Mesenchymal stem cell (in vitro differentiated cells and primary cell): ENCODE data around the gene KDM8.
"Not testable (repeated sequence)": the region's sequence is repeated elsewhere in the genome, so short reads cannot be mapped to it uniquely, and the experiment has no call there.

Experiments
- DNase-seq: peaks from one replicate; pipeline ENCODE4 v3.0.0-alpha.2; 2013
- H2AFZ ChIP-seq: one replicate; pipeline ENCODE4 v1.6.1; 2013; ENCODE audit warnings: low read depth, mild to moderate bottlenecking, control low read depth, inconsistent platforms, low read length, moderate library complexity
- H2AK5ac ChIP-seq: 2 replicates; pipeline ENCODE4 v1.6.1; 2013; ENCODE audit warnings: low read length, moderate library complexity, mild to moderate bottlenecking, inconsistent platforms; ENCODE audit not compliant: severe bottlenecking
- H2BK120ac ChIP-seq: one replicate; pipeline ENCODE4 v1.6.1; 2013; ENCODE audit warnings: low read depth, mild to moderate bottlenecking, inconsistent platforms, low read length, moderate library complexity
- H2BK12ac ChIP-seq, 2 experiments: one replicate each; pipeline ENCODE4 v1.6.1; 2013; ENCODE audit warnings: inconsistent platforms in 2 of 2, low read length in 2 of 2, mild to moderate bottlenecking in 2 of 2, moderate library complexity in 2 of 2, control low read depth in 1 of 2
- H2BK15ac ChIP-seq: one replicate; pipeline ENCODE4 v1.6.1; 2013; ENCODE audit warnings: mild to moderate bottlenecking, low read depth, inconsistent platforms; ENCODE audit not compliant: poor library complexity, severe bottlenecking
- H2BK5ac ChIP-seq: 2 replicates; pipeline ENCODE4 v1.6.1; 2013; ENCODE audit warnings: low read depth, mild to moderate bottlenecking, low read length, control low read depth, inconsistent platforms; ENCODE audit not compliant: poor library complexity, severe bottlenecking
- H3K14ac ChIP-seq, 2 experiments: one replicate each; pipeline ENCODE4 v1.6.1; 2013; ENCODE audit warnings: inconsistent platforms in 2 of 2, low read length in 2 of 2, control low read depth in 1 of 2, mild to moderate bottlenecking in 1 of 2, moderate library complexity in 1 of 2
- H3K18ac ChIP-seq, 2 experiments: one replicate each; pipeline ENCODE4 v1.6.1; 2013; ENCODE audit warnings: inconsistent platforms in 2 of 2, low read length in 2 of 2, control low read depth in 1 of 2, low read depth in 1 of 2, mild to moderate bottlenecking in 1 of 2
- H3K23ac ChIP-seq, 2 experiments: one replicate each; pipeline ENCODE4 v1.6.1; 2013; ENCODE audit warnings: inconsistent platforms in 2 of 2, low read length in 2 of 2, mild to moderate bottlenecking in 2 of 2, moderate library complexity in 2 of 2, control low read depth in 1 of 2
- H3K27ac ChIP-seq: 2 replicates; pipeline ENCODE4 v1.5.1; 2013; ENCODE audit warnings: mild to moderate bottlenecking, moderate library complexity, low read length, control low read depth, inconsistent platforms; ENCODE audit not compliant: poor library complexity, severe bottlenecking
- H3K27me3 ChIP-seq, 2 experiments: 2 replicates each; pipeline versions ENCODE4 v1.6.1 to v1.7.0; 2013; ENCODE audit warnings: low read length in 2 of 2, mild to moderate bottlenecking in 2 of 2, moderate library complexity in 2 of 2, control low read depth in 1 of 2, inconsistent platforms in 1 of 2; ENCODE audit not compliant: control insufficient read depth in 1 of 2, insufficient read depth in 1 of 2
- H3K36me3 ChIP-seq, 2 experiments: 2 replicates each; pipeline versions ENCODE4 v1.6.1 to v1.7.0; 2013; ENCODE audit warnings: low read length in 2 of 2, control low read depth in 1 of 2, inconsistent platforms in 1 of 2, low read depth in 1 of 2, mild to moderate bottlenecking in 1 of 2; ENCODE audit not compliant: insufficient read depth in 2 of 2, control insufficient read depth in 1 of 2
- H3K4ac ChIP-seq, 2 experiments: one replicate each; pipeline ENCODE4 v1.6.1; 2013; ENCODE audit warnings: inconsistent platforms in 2 of 2, low read length in 2 of 2, mild to moderate bottlenecking in 2 of 2, moderate library complexity in 2 of 2, control low read depth in 1 of 2, low read depth in 1 of 2
- H3K4me1 ChIP-seq: 2 replicates; pipeline ENCODE4 v1.6.1; 2013; ENCODE audit warnings: low read depth, low read length, control low read depth; ENCODE audit not compliant: control insufficient read depth, insufficient read depth
- H3K4me2 ChIP-seq: 2 replicates; pipeline ENCODE4 v1.6.1; 2013; ENCODE audit warnings: low read length, mild to moderate bottlenecking, inconsistent platforms; ENCODE audit not compliant: poor library complexity, severe bottlenecking
- H3K4me3 ChIP-seq, 2 experiments: 2 replicates each; pipeline versions ENCODE4 v1.5.1 to v1.7.0; 2013; ENCODE audit warnings: low read length in 2 of 2, mild to moderate bottlenecking in 2 of 2, control low read depth in 1 of 2, low read depth in 1 of 2; ENCODE audit not compliant: insufficient read depth in 1 of 2
- H3K79me1 ChIP-seq: replicated peaks from 2 replicates; pipeline ENCODE4 v1.6.1; 2013; ENCODE audit warnings: mild to moderate bottlenecking, control low read depth, low read length, inconsistent platforms; ENCODE audit not compliant: poor library complexity, severe bottlenecking
- H3K9ac ChIP-seq: 2 replicates; pipeline ENCODE4 v1.7.0; 2013; ENCODE audit warnings: mild to moderate bottlenecking, low read length, moderate library complexity
- H3K9me3 ChIP-seq: 2 replicates; pipeline ENCODE4 v1.7.0; 2013; ENCODE audit warnings: mild to moderate bottlenecking, low read length; ENCODE audit not compliant: control insufficient read depth
- H4K8ac ChIP-seq: one replicate; pipeline ENCODE4 v1.6.1; 2013; ENCODE audit warnings: inconsistent platforms, mild to moderate bottlenecking, low read length, moderate library complexity
- H4K91ac ChIP-seq: one replicate; pipeline ENCODE4 v1.6.1; 2013; ENCODE audit warnings: mild to moderate bottlenecking, low read length, inconsistent platforms
- WGBS: methylation state at CpG from one replicate; pipeline ENCODE4 v1.1.7; 2013; ENCODE audit warnings: mixed read lengths; 5-methylcytosine and 5-hydroxymethylcytosine counted together

Gene KDM8

DNA sequence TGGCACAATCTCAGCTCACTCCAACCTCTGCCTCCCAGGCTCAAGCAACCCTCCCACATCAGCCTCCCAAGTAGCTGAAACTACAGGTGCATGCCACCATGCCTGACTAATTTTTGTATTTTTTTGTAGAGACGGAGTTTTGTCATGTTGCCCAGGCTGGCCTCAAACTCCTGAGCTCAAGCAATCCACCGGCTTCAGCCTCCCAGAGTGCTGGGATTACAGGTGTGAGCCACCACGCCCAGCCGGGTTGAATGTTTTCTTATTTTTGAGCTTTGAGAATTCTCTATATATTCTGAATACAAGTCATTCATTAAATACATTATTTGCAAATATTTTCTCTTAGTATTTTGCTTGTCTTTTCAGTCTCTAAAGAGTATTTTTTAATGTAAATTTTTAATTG lies 45.6 kb downstream of the KDM8 start:
- H2AK5ac ChIP-seq, H3K4me3 ChIP-seq, DNase-seq, H3K9ac ChIP-seq, H2AFZ ChIP-seq, H3K4me2 ChIP-seq, H3K18ac ChIP-seq, H3K9me3 ChIP-seq, H4K8ac ChIP-seq, H3K23ac ChIP-seq, H3K14ac ChIP-seq, H2BK15ac ChIP-seq, H3K36me3 ChIP-seq, H2BK5ac ChIP-seq, H4K91ac ChIP-seq, H2BK12ac ChIP-seq, H2BK120ac ChIP-seq, H3K27ac ChIP-seq, H3K27me3 ChIP-seq, H3K4ac ChIP-seq: not testable (repeated sequence)
- H3K79me1 ChIP-seq: peaks cover 24% of the 10 kb centered on the region
- H3K4me1 ChIP-seq: peaks cover 18% of the 10 kb centered on the region
- WGBS: 93% methylated on average over 1 of the region's 4 CpGs

DNA sequence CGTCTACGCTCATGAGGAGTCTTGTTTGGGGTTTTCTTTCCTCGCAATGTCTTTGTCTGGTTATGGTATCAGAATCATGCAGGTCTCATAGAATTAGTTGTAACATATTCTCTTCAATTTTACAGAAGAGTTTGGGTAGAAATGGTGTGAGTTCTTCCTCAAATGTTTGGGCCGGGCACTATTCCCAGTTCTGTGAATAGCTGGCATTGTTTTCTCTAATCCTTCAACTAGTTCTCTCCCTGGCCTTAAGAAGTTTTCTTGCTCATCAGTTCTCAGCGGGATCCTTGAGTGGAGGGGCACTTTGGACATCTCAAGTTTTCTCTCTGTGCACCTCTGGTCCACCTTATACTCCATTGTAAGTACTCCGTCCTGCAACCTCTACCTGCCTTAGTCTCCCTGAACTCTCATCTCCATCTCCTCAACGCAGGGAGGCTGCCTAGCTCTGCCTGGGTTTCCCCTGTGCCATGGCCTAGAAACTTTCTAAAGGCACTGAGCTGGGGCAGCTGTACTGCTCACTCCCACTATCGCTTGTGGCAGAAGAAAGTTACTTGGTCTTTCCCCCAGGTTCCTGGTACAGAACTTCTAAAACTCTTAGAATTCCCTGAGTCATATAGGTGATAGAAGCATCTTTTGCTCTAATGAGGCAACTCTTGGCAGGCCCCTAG lies 48.3 kb downstream of the KDM8 start:
- Histone ChIP-seq H3K9ac (no peak overlapping the region), H2AFZ (no peak overlapping the region), H3K79me1 (peaks cover 19% of the 10 kb centered on the region), H3K4me1 (peaks cover 5% of the 10 kb centered on the region), H2BK5ac (no peak overlapping the region), H3K27ac (no peak overlapping the region), H2BK120ac (no peak overlapping the region), H3K4me2 (no peak overlapping the region), H2AK5ac (peak overlapping the region; percentile 1), H3K9me3 (no peaks in the 10 kb centered on the region), H3K14ac (no peak overlapping the region), H3K27me3 (no peaks in the 10 kb centered on the region), H4K91ac (no peak overlapping the region), H4K8ac (no peak overlapping the region), H3K36me3 (peaks cover 3 to 19% of the 10 kb centered on the region in 2 experiments), H3K23ac (no peak overlapping the region), H3K18ac (no peak overlapping the region), H3K4ac (no peak overlapping the region), H2BK12ac (peak overlapping the region; percentile 59 to 80), H3K4me3 (no peak overlapping the region), H2BK15ac (peak overlapping the region; percentile 63)
- DNase-seq: no peak
- WGBS: over 99% methylated on average over 7 of the region's 8 CpGs

GRCh38 chr16:27252206-27252585 lies 48.9 kb downstream of the KDM8 start:
- Histone ChIP-seq H3K14ac (no peak overlapping the region), H3K27ac (no peak overlapping the region), H3K4me1 (peaks cover 5% of the 10 kb centered on the region), H3K36me3 (peaks cover 6 to 24% of the 10 kb centered on the region in 2 experiments), H2AFZ (no peak overlapping the region), H3K18ac (no peak overlapping the region), H2BK12ac (peak overlapping the region in 1 of 2 experiments; percentile 43), H2BK5ac (no peak overlapping the region), H4K8ac (no peak overlapping the region), H3K23ac (no peak overlapping the region), H2BK120ac (no peak overlapping the region), H4K91ac (no peak overlapping the region), H3K4ac (no peak overlapping the region), H3K9me3 (no peaks in the 10 kb centered on the region), H3K4me3 (no peak overlapping the region), H3K9ac (no peak overlapping the region), H2BK15ac (no peak overlapping the region), H3K79me1 (peaks cover 19% of the 10 kb centered on the region), H3K27me3 (no peaks in the 10 kb centered on the region), H2AK5ac (peak overlapping the region; percentile 65), H3K4me2 (no peak overlapping the region)
- no peak for DNase-seq
- 100% methylated on average over 5 of the region's 6 CpGs for WGBS

DNA sequence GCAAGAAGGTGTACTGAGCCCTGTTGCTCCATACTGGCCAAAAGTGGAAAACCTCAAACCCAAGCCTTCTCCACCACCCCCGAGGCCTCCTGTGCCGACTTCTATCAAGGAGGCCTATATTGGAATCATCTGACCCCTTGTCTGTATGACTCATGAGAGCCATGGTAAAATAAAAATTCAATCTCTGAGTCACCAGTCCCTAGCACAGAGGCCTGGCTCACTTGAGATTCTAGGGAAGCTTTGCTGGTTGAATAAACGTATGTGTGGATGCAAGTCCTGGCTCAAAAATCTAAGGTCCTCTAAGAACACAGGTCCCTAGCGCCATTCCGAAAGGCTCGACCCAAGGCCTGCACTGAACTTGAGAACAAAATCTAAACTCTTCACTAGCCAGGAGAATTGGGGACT lies 50.2 kb downstream of the KDM8 start:
- H4K8ac ChIP-seq: no peak overlapping the region
- H3K27me3 ChIP-seq: no peaks in the 10 kb centered on the region
- no peak overlapping the region for H3K23ac ChIP-seq
- no peak overlapping the region for H3K14ac ChIP-seq
- no peak overlapping the region for H3K4ac ChIP-seq
- H3K79me1 ChIP-seq: peaks cover 17% of the 10 kb centered on the region
- H2AK5ac ChIP-seq: no peak overlapping the region
- H3K4me2 ChIP-seq: no peak overlapping the region
- no peak overlapping the region for H2AFZ ChIP-seq
- H2BK15ac ChIP-seq: no peak overlapping the region
- H2BK5ac ChIP-seq: no peak overlapping the region
- 0% methylated on average over 3 of the region's 6 CpGs for WGBS
- peaks cover 9 to 28% of the 10 kb centered on the region in 2 experiments for H3K36me3 ChIP-seq
- H3K27ac ChIP-seq: peak overlapping the region; percentile 76
- peaks cover 5% of the 10 kb centered on the region for H3K4me1 ChIP-seq
- H3K4me3 ChIP-seq: no peak overlapping the region
- H3K9me3 ChIP-seq: no peaks in the 10 kb centered on the region
- no peak overlapping the region for H3K18ac ChIP-seq
- peak overlapping the region; percentile 64 for H3K9ac ChIP-seq
- peak; percentile 92 for DNase-seq
- H4K91ac ChIP-seq: no peak overlapping the region
- H2BK120ac ChIP-seq: no peak overlapping the region
- peak overlapping the region in 1 of 2 experiments; percentile 10 for H2BK12ac ChIP-seq
